Measurements from ENCODE around the gene SMIM44.

SMIM44 gene

DNA sequence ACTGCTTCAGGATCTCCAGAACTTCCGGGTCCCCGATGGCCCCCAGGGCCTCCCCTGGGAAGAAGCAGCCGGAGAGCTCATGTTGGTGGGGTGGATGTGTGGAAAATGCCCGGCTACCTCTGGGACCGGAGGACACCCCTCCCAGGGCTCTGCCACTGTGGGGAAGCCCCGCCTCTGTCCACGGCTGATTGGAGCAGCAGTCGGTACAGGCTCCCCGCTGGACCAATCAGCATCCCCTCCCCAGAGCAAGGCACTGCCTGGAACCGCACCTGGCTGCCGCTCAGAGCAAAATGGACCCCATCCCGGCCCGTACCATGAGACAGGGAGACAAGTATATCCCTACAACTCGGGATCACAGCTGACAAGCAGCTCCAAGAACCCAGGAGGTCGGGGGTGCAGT, 10.8 kb upstream of the SMIM44 start:
- in situ Hi-C loops (cut with MboI; ENCODE audit: low pct_unique_long_range_greater_than_20kb, low sequenced_read_pairs, unreplicated experiment): loop anchor here (25.0 kb wide), 1 partner anchor 532 kb away; no protein-coding TSS in a partner anchor
- TF ChIP-seq CTCF (IDR thresholded peaks at IDR 0.05; ENCODE audit: extremely low read depth, insufficient read depth, missing control alignments): no peak
- peak; percentile 76 for DNase-seq (ENCODE audit: low spot score)

GRCh38 chr19:3493651-3494050, 10.4 kb upstream of the SMIM44 start:
- in situ Hi-C loops (cut with MboI; ENCODE audit: low pct_unique_long_range_greater_than_20kb, low sequenced_read_pairs, unreplicated experiment): loop anchor here (25.0 kb wide), 1 partner anchor 531 kb away; no protein-coding TSS in a partner anchor
- TF ChIP-seq CTCF (IDR thresholded peaks at IDR 0.05; ENCODE audit: extremely low read depth, insufficient read depth, missing control alignments): no peak
- DNase-seq (ENCODE audit: low spot score): no peak

- in situ Hi-C loops (cut with MboI; ENCODE audit: low pct_unique_long_range_greater_than_20kb, low sequenced_read_pairs, unreplicated experiment): loop anchor here (25.0 kb wide), 1 partner anchor 531 kb away; no protein-coding TSS in a partner anchor
- DNase-seq (ENCODE audit: low spot score): no peak
- TF ChIP-seq CTCF (IDR thresholded peaks at IDR 0.05; ENCODE audit: extremely low read depth, insufficient read depth, missing control alignments): no peak
Measured at GRCh38 chr19:3492919-3493318, 9.7 kb upstream of the SMIM44 start.

- no peak for DNase-seq (ENCODE audit: low spot score)
- in situ Hi-C loops (cut with MboI; ENCODE audit: low pct_unique_long_range_greater_than_20kb, low sequenced_read_pairs, unreplicated experiment): loop anchor here (25.0 kb wide), 1 partner anchor 530 kb away; no protein-coding TSS in a partner anchor
- TF ChIP-seq CTCF (IDR thresholded peaks at IDR 0.05; ENCODE audit: extremely low read depth, insufficient read depth, missing control alignments): no peak
Measured at GRCh38 chr19:3492131-3492839, 9.0 kb upstream of the SMIM44 start.

DNA sequence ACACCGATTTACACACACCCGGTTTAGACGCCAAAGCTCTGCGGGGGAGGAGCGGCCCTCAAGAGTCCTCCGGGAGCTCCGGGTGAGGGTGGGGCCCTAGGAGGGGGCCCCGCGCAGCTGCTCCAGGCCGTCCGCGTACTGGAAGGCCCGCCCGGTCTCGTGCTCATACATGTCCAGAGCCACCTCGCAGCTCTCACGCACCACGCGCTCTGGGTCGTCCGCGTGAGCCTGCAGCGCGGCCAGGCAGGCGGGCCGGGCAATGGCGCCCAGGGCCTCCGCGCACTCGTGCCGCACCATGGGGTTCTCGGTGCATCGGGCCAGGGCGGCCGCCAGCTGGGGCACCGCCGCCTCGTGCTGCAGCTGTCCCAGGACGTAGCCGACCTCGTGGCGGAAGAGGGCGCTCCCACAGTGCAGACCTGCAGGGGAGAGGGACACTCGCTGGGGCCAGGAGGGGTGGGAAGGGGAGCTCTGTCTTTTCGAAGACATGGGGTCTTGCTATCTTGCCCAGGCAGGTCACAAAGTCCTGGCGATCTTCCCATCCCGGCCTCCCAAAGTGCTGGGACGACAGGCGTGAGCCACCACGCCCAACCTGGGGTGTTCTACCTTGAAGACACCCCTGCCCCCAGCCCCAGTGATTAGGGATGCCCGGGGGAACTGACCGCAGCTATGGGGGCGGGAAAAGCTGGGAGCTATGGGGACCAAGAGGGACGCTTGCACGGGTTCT, 8.3 kb upstream of the SMIM44 start:
- no peak for TF ChIP-seq CTCF (IDR thresholded peaks at IDR 0.05; ENCODE audit: extremely low read depth, insufficient read depth, missing control alignments)
- DNase-seq (ENCODE audit: low spot score): no peak
- in situ Hi-C loops (cut with MboI; ENCODE audit: low pct_unique_long_range_greater_than_20kb, low sequenced_read_pairs, unreplicated experiment): loop anchor here (25.0 kb wide), 1 partner anchor 529 kb away; no protein-coding TSS in a partner anchor

DNA sequence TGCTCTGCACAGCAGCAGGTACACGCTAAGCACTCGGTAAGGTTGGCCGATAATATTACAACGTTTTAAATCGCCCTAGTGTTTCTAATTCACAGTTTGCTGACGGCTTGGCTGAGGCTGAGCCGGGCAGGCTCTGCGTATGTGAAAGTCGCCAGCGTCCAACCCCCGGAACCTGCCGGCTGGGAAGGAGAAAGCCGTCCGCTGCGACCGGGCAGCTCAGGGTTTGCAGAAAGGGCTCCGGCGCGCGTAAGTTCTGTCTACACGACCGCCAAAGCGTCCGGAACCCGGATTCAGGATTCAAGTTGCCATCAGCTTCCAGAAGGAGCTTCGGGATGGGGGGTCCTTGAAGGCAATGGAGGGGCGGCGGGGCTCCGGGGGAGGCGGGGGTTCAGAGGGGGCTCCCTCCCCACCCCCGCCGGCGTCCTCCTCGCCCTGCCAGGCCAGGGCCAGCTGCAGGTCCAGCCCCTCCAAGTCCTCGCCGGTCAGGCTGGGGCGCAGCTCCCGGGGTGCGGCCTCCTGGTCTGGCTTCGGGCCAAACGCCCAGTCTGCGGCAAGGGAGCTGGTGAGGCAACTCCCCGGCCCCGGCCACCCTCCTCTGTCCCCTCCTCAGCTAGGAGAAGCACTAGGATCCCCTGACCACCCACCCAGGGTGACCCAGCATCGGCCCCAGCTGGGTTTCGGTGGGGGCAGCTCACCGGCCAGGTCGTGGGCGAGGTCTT, 575 bp downstream of the SMIM44 start:
- no peak for DNase-seq (ENCODE audit: low spot score)
- in situ Hi-C loops (cut with MboI; ENCODE audit: low pct_unique_long_range_greater_than_20kb, low sequenced_read_pairs, unreplicated experiment): loop anchor here (25.0 kb wide), 1 partner anchor 520 kb away; no protein-coding TSS in a partner anchor
- TF ChIP-seq CTCF (IDR thresholded peaks at IDR 0.05; ENCODE audit: extremely low read depth, insufficient read depth, missing control alignments): no peak

All from GM13977 (cell line).